DMS79 treated with DMSO at 0.1 percent for 48 hours (cell line): Measurements from ENCODE around the gene AFDN.
"Not testable (repeated sequence)": the region's sequence is repeated elsewhere in the genome, so short reads cannot be mapped to it uniquely, and the experiment has no call there.

Experiments
- DNase-seq: peaks from one replicate; lab custom pipeline; 2025; lab: John Stamatoyannopoulos, UW

The AFDN gene

DNA sequence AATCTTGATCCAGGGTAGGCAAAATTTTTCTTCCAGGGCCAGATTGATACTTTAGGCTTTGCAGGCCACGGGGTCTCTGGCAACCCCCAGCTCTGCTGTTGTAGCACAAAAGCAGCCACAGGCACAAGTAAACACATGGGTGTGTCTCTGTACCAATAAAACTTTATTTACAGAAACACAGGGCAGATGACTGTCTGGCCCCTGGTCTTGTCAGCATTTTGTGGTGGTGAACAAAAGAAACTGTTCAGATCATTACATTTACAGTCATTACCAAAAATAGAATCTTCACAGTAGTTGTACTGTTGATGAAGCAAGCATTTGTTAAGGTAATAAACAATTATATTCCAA lies 125.8 kb downstream of the AFDN start:
- DNase-seq = no peak

DNA sequence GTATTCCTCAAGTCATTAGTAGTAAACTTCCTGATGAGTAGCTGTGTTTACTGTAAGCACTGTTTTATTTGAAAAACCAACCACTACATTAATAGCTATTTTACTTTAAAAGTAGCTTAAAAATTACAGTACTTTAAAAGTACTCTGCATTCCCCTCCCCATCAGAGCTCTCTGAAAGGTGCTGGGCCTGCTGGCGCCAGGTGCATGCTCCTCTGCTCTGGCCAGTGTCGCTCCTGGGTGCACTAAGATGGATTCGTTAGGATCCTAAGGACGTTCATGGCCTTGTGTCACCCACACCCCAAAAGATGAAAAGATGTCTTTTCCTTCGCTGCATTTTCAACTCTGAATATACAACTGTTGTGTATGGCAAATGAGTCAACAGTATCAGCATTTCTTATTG lies 126.8 kb downstream of the AFDN start:
- DNase-seq = no peak

DNA sequence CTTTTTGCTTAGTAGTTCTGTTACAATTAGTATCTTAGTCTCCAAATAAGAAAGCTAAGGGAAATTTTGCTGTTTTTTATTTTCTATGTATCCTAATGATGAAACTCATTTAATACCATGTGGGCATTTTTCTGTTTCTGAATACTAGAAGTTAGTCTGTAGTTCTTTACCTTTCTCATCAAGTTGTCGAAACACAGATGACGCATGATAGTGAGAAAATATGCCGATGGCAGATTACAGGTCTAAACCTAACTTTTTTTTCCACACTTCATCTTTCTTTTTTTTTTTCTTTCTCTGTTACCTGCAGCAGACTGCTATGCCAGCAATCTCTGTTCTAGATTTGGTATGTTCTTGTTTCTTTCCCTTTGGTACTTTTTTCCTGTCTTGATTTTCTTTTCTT lies 127.4 kb downstream of the AFDN start:
- DNase-seq = no peak

DNA sequence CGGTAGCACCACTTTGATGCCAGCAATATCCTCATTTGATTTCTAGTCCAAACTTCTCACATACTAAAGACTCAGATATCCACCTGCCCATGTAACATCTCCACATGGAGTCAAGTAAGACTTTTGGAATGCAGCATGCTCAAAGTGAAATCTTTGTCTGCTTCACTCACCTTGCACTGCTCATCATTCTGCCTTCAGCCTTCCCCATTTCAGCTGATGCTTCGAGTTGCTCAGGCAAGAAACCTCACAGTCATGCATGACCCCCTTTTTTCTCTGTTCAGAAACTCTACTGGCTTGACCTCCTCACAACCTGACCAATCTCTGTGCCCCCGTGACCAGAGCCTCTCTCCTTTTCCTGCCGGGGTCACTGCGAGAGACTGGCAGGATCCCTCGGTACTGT lies 129.8 kb downstream of the AFDN start:
- no peak for DNase-seq

DNA sequence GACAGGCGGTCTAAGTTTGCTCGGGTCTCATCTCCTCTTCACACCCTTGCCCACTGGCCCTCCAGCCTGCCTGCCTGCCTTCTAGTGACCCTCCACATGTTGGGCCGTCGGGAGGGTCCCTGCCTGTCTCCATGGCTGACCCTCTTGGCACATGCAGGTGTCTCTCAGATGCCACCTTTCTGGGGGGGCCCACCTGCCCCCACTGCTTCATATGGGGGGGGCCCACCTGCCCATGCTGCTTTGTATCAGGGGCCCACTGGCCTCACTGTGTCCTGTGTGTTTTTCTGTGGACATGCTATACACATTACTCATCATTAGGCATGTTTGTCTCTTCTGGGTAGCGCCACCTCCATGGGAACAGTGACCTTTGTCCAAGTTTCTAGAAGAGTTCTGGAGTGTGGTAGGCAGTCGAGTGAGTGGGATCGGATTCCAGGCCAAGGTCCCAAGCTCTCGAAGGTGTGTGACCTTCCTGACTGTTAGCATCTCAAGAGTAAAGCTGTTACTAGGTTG lies 130.3 kb downstream of the AFDN start:
- DNase-seq = no peak

DNA sequence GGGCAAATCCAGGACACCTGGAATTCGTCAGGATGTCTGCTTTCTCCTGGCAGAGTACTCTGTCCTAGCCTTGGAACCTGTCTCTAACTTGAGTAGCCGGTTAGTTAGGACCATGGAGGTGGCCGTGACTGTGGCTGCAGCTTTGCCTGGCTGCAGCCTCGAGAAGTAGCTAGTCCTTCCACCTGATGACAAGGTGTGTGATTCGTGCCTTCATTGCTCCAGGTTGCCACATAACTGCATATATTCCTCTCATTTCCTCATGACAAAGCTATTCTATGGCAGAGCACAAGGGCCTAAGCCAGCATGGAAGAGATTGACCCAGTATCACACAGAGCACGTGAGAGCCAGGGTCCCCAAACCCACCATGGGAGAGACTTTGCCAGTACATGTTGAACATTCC lies 130.9 kb downstream of the AFDN start:
- no peak for DNase-seq

DNA sequence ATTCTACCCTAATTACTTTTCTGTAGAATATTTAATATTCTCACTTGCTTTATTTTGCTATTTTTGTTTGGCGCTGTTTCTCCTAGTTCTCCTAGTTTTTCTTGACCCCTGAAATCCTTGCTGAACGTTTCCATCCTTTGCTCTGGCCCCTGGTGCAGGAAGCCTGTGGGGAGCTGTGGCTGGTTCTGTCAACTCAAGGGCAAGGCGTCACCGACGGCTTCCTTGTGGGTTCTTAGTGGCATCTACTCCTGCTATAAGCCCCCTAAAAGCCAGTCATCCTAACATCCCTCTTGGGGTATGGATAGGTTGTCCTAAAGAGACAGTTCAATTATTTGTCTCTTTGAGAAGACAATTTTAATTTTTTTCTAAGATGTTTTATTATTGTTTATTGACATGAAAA lies 133.9 kb downstream of the AFDN start:
- DNase-seq = no peak

DNA sequence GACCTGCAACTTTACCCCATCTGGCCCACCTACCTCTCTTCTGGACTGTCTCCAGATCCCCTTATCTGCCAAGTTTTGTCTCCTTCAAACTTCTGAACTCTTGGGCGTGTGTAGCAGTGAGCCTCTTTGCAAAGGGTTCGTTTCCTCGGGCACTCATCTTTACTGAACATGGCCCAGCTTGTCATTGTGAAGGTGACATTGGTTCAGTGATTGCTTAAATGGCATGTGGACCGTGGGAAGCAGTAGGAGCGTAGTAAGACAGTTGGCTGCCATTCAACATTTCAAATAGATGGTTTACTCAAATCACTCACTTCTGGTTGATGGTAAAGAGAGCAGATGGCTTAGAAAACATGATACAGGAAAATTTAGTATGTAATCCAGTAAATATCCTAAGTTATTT lies 136.0 kb downstream of the AFDN start:
- peak; percentile 11 for DNase-seq

DNA sequence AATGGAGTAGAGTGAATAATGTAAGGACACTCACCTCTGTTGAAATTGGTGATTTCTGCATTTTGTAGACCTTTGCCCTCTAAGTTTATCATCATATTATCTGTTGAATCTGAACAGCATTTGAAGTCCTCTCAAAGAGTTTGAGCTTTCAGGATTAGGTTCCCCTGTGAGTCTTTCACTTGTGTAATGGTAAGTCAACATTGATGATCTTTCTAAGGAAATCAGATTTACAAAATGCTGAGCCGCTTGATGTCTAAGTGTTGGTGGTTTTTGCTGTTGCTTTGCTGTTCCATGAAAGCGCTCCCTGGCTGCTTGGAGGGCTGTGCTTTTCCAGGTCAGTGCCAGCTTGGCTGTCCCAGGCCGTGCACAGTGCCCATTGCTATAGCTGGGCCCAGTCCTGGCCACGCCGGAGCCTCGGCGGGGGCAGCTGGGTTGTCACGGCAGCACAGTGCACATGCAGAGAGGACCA lies 136.9 kb downstream of the AFDN start:
- DNase-seq = no peak

DNA sequence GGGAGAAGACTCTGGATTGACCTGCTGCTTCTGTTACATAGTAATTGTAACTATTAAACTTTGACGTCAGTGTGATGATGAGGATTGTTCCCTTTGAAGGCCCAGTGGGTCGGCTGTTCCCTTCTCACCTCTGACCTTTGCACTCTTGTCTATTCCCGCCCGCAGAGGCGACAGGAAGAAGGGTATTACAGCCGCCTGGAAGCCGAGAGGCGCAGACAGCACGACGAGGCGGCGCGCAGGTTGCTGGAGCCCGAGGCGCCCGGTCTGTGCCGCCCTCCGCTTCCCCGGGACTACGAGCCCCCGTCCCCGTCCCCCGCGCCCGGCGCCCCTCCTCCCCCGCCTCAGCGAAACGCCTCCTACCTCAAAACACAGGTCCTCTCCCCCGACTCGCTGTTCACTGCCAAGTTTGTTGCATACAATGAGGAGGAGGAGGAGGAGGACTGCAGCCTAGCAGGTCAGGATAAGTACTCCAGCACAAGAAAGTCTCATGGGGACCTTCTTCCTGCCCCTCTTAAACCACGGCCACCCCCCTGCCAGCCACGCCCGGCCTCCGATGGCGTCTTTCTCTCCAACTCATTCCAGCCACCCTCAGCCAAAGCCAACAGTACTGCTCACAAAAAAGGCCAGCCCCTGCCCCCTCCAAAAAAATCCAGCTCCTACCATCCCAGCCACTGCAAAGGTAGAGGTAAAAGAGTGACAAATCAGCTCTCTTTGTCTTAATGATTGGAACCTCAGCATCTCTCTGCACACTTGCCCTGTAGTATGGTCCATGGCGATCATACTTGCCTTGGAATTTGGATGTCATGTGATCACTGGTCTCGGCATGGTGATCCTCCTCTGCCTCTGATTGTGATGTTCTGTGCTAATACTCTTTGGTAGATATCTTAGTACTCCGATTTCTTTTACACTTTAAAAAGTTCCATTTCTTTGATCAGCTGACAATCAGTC lies 139.2 kb downstream of the AFDN start:
- no peak for DNase-seq

DNA sequence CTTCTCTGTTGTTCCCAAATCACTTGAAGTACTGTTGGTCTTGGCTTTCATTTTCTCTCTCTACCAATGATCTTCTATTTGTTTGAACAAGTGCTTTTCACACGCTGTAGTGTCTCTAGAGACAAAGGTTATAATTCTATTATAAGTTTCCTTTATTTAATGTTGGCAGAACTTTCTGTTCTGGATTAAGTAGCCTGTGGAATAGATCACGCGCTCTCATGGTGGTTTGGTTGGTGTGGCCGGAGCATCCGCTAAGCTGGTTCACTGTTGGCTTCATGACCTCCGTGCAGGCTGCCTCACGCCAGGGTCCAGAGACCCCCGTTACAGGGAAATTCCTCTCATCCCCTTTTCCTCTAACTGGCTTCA lies 139.8 kb downstream of the AFDN start:
- DNase-seq = no peak

DNA sequence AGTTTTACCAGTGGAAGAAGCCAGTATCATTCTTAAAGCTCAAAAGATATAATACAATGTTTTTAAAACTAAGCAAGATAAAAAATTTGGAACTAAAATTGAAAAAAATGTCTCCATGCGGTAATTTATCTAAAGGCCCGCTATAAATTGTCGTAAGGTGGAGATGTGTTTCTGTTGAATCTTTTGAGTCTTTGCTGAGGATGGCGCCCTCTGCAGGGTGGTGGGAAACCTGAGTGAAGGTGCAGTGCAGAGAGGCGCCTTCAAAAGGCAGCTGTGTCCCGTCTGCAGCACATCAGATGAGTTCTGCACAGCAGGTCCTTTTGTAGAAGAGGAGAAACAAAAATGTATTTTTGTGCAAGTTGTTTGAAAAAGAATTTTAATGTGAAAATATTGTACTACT lies 141.4 kb downstream of the AFDN start:
- DNase-seq = no peak

DNA sequence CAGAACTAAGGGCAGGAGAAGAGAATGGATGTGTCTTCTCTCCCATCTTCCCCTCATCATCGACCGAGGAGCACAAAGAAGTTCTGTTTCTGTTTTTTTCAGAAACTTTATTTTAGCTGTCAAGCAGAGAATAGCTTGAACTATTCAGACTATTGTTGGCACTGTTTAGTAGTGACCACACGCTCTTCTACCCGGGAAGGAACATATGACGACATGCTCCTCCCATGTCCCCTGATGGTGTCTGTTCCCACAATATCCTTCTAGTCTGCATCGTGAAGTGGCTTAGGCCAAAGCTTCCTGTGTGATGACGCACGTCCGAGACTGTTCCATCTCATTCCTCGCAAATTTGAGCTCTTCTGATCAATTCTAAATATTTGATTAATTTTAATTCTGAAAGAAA lies 143.5 kb downstream of the AFDN start:
- no peak for DNase-seq

DNA sequence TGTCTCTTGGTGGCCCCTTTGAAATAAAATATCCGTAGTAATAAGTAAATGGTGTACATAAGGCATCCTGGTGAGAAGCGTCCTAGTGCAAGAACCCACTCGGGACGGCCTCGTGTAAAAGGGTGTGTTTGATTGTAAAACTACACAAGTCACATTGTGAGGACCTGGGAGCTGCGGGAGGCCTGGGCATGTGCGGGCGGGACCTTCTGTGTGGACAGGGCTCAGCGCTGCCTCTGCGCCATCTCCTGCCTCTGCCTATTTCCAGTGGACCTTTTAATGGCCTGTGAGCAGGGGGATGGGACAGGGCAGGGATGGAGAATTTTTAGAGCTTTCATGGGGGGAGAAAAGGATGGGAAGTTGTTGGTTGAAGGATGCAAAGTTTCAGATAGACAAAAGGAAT lies 145.5 kb downstream of the AFDN start:
- DNase-seq = no peak

DNA sequence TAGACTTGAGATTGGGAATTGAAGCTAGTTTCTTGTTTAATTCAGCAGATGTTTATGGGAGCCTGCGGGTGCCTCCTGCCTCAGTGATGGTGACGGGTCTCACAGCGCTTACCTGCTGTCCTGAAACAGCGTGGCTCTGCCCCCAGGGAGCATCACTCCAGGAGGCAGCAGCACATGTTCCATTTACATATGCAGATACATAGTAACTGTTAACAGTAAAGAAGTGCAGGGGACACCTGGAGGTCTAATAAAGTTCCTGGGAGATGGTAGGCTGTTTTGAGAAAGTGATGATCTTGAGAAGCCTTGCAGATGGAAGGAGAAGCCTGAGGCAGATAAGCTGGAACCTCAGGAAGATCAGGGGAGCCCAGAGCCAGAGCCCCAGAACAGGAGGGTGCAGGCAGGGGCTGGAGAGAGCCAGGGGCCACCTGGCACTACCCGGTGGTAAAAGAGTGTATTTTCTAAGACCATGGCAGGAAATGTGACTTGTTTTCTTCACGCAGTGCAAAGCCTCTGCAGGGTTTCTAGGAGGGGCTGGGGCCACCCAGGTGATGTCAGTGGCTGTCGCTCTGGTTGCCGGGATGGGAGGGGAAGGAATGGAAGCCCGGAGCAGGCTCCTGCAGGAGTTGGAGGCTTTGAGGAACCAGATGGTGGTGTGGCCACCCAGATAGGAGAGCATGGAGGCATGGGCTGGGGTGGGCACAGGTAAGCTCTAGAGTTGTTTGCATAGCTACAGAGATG lies 146.6 kb downstream of the AFDN start:
- DNase-seq = no peak

DNA sequence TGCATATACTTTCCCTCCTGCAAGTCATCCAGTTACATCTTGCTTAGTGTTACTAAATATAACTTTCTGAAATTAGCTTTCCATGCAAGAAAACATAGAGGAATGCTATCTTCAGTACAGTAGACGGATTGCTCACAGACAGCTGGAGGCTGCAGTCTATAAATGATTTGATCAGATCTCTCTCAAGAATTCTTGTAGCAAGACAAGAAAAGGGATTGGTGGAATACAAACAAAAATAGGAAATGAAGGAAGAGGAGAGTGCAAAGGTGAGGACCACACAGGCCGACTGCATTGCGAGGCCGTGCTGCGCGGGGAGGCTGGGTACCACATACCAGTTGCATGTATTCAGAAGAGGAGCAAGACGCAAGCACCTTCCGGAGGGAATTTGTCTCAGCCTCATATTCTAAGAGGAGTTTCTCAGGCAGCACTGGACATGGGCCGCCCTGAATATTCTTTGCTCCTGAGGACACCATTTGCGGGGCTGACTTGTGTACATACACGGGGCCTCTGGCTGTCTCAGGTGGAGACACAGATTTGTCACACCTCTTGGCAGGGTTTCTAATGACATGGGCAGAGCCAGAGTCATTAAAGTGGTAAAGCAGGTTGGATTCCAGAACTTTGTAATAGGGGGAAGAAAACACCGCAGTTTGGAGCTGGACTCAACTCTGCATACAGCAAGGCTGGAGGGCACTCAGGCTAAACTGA lies 148.1 kb downstream of the AFDN start:
- no peak for DNase-seq

DNA sequence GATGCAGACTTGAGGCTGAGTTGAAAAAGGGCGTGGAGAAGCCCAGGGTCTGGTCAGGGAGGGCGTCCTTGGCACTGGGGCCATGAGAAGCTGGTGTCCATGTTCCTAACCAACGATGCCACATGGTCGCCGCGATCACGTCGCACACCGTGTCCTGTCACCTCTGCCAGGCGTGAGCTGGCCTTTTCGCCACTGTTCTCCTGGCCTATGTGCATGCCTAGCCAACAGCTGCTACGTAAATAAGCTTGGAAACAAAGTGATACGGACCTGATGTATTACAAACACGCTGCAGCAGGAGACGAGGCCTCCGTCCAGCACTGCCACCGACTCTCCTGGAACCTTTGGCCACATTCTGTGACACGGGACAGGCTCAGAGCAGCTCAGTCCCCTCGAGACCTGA lies 148.7 kb downstream of the AFDN start:
- DNase-seq = no peak

DNA sequence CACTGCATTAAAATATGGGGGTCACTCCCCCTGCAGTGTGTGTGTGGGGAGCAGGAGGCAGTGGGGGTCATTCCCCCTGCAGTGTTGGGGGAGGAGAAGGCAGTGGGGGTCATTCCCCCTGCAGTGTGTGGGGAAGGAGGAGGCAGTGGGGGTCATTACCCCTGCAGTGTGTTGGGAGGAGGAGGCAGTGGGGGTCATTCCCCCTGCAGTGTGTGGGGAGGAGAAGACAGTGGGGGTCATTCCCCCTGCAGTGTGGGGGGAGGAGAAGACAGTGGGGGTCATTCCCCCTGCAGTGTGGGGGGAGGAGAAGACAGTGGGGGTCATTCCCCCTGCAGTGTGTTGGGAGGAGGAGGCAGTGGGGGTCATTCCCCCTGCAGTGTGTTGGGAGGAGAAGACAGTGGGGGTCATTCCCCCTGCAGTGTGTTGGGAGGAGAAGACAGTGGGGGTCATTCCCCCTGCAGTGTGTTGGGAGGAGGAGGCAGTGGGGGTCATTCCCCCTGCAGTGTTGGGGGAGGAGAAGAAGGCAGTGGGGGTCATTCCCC lies 149.5 kb downstream of the AFDN start:
- DNase-seq = not testable (repeated sequence)

DNA sequence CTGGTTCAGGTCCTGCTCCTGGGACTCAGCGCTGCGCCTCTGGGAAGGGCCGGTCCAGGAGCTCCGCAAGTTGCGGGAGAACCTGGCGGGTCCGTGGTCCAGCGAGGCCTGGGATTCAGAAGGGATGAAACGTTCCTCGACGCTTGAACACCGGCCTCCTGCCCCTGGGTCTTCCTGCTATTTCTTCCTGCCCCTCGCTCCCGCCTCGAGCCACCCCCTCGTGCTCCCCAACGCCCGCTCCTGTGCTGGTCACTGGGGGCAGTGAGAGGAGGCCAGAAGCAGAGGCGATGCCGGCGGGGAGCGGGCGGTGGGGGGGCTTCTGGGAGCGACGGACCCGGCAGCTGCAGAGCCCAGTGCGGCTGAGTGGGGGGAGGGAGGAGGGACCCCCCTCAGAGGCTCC lies 150.0 kb downstream of the AFDN start:
- DNase-seq = no peak

DNA sequence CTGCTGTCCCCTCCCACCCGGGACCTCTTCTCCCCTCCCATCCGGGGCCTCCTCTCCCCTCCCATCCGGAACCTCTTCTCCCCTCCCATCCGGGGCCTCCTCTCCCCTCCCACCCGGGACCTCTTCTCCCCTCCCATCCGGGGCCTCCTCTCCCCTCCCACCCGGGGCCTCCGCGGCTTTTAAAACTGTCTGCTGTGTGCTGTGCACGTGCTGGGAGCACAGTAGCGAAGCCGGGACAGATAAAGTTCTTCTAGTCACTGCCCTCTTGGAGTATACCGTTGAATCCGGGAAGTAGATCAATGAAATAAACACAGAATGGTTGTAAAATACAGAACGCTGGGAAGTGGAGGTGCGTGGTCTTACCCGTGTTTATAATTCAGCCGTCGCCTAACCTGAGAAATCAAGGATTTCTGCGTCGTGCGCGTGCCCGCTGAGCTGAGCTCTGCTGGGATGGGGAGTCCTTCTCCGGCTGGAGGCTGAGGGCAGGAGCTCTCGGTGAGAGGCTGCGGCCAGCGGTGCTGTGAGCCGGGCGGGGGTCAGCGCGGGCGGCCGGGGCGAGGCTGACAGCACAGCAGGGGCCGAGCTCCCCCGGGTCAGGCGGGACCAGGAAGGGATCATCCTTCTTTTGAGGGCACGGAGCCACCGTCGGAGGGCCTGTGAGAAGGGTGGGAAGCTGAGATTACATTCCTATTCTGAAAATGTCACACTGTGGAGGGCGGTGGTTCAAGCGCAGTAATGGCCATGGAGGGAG lies 151.2 kb downstream of the AFDN start:
- no peak for DNase-seq

DNA sequence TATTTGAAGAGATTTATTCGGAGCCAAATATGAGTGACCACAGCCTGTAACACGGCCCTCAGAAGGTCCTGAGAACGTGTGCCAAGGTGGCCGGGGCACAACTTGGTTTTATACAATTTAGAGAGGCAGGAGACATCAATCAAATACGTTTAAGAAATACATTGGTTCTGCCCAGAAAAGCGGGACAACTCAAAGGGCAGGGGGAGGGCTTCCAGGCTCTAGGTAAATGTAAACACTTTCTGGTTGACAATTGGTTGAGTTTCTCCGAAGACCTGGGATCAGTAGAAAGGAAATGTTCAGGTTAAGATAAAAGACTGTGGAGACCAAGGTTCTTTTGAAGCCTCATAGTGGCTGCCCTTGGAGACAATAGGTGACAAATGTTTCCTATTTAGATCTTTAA lies 151.9 kb downstream of the AFDN start:
- DNase-seq = no peak
